ENCODE measurements around the gene MAEL.

The MAEL gene

DNA sequence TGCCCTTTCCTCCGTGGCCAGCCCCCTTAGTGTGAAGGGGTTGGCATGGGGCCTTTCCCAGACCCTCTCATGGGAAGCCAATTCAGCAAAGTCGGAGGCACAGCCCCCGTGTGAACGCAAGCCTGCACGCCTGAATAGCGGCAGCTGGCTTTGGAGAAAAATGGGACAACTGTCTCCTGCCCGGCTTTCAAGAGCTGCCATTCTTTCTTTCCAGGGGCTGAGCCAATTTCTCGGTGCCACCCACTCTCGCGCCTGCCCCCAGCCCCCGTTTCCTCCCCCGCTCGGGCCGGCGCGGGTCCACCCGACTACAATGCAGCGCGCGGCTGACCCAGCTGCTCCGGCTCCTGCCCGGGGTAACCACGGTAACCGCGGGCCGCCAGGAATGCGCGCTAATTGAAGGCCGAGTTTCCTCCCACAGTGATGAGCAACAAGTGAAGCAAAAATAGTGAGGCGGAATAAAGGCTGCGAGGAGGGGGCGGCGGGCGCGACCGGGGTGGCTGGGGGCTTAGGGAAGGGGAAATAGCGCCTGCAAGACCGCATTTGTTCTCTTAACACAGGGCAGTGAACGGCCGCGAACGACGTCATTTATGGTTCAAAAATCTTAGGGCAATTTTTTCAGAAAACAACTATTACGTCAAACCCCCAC lies 41.6 kb upstream of the MAEL start:
- no peak overlapping the region for H2AFZ ChIP-seq (ENCODE audit: low read length)
- H3K9ac ChIP-seq (ENCODE audit: low read depth, low read length, poor library complexity, severe bottlenecking) = no peak overlapping the region

DNA sequence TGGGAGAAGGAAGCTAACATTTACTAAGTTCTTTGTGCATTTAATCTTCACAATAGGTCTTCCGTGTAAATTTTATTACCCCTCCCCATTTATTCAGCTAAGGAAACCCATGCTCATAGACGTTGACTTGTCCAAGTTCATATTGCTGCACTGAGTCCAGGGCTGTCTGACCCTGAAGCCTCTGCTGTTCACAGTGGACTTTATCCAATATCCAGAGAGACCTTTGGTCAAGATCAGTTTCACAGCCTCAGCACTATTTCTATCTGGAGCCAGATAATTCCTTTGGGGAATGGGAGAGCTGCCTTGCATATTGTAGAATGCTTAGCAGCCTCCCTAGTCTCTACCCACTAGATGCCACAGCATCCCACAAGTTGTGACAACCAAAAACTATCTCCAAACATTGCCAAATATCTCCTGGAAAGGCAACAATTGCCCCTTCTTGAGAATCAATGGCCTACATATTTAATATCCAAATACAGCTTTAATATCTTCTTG lies 40.2 kb upstream of the MAEL start:
- no peak overlapping the region for H3K4me3 ChIP-seq (ENCODE audit: low read length, poor library complexity, severe bottlenecking)
- H3K9me2 ChIP-seq (replicated peaks; ENCODE audit: low read depth, low read length) = no peaks in the 10 kb centered on the region
- no peaks in the 10 kb centered on the region for H3K27me3 ChIP-seq (ENCODE audit: insufficient read depth, low read length, poor library complexity, severe bottlenecking)
- H3K79me2 ChIP-seq (ENCODE audit: insufficient read depth, low read length) = no peaks in the 10 kb centered on the region
- H2AFZ ChIP-seq (ENCODE audit: low read length) = no peak overlapping the region
- H4K20me1 ChIP-seq (ENCODE audit: insufficient read depth, low read length, poor library complexity, severe bottlenecking) = no peaks in the 10 kb centered on the region
- no peak overlapping the region for H3K9ac ChIP-seq (ENCODE audit: low read depth, low read length, poor library complexity, severe bottlenecking)
- H3F3A ChIP-seq (ENCODE audit: low read depth) = peaks cover 9% of the 10 kb centered on the region; the same call in 1 of the 2 replicates
- H3K4me1 ChIP-seq (ENCODE audit: insufficient read depth, low read length, poor library complexity, severe bottlenecking) = peaks cover 20% of the 10 kb centered on the region
- no peaks in the 10 kb centered on the region for H3K9me3 ChIP-seq (ENCODE audit: insufficient read depth, low read depth, low read length)
- H3K36me3 ChIP-seq (ENCODE audit: insufficient read depth, low read length) = no peaks in the 10 kb centered on the region
- TF ChIP-seq, protein P1, sequence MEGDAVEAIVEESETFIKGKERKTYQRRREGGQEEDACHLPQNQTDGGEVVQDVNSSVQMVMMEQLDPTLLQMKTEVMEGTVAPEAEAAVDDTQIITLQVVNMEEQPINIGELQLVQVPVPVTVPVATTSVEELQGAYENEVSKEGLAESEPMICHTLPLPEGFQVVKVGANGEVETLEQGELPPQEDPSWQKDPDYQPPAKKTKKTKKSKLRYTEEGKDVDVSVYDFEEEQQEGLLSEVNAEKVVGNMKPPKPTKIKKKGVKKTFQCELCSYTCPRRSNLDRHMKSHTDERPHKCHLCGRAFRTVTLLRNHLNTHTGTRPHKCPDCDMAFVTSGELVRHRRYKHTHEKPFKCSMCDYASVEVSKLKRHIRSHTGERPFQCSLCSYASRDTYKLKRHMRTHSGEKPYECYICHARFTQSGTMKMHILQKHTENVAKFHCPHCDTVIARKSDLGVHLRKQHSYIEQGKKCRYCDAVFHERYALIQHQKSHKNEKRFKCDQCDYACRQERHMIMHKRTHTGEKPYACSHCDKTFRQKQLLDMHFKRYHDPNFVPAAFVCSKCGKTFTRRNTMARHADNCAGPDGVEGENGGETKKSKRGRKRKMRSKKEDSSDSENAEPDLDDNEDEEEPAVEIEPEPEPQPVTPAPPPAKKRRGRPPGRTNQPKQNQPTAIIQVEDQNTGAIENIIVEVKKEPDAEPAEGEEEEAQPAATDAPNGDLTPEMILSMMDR (conservative IDR thresholded peaks at IDR 0.05; ENCODE audit: low read length) = no peak
- TF ChIP-seq EZH2phosphoT487 (IDR thresholded peaks at IDR 0.05; ENCODE audit: borderline replicate concordance) = no peak
- H3K4me2 ChIP-seq (ENCODE audit: low read depth, low read length, poor library complexity, severe bottlenecking) = no peak overlapping the region

More for the DNA sequence above, 41.6 kb upstream of the MAEL start:
- no peaks in the 10 kb centered on the region for H4K20me1 ChIP-seq (ENCODE audit: insufficient read depth, low read length, poor library complexity, severe bottlenecking)
- H3K4me1 ChIP-seq (ENCODE audit: insufficient read depth, low read length, poor library complexity, severe bottlenecking) = peaks cover 32% of the 10 kb centered on the region
- peaks cover 12% of the 10 kb centered on the region; the same call in 1 of the 2 replicates for H3F3A ChIP-seq (ENCODE audit: low read depth)
- no peaks in the 10 kb centered on the region for H3K36me3 ChIP-seq (ENCODE audit: insufficient read depth, low read length)
- H3K4me3 ChIP-seq (ENCODE audit: low read length, poor library complexity, severe bottlenecking) = no peak overlapping the region
- no peaks in the 10 kb centered on the region for H3K27me3 ChIP-seq (ENCODE audit: insufficient read depth, low read length, poor library complexity, severe bottlenecking)
- no peaks in the 10 kb centered on the region for H3K9me3 ChIP-seq (ENCODE audit: insufficient read depth, low read depth, low read length)
- H3K9me2 ChIP-seq (replicated peaks; ENCODE audit: low read depth, low read length) = no peaks in the 10 kb centered on the region
- H3K4me2 ChIP-seq (ENCODE audit: low read depth, low read length, poor library complexity, severe bottlenecking) = no peak overlapping the region
- no peaks in the 10 kb centered on the region for H3K79me2 ChIP-seq (ENCODE audit: insufficient read depth, low read length)
- TF ChIP-seq, protein P1 (conservative IDR thresholded peaks at IDR 0.05; ENCODE audit: low read length) = no peak
- no peak for TF ChIP-seq EZH2phosphoT487 (IDR thresholded peaks at IDR 0.05; ENCODE audit: borderline replicate concordance)

DNA sequence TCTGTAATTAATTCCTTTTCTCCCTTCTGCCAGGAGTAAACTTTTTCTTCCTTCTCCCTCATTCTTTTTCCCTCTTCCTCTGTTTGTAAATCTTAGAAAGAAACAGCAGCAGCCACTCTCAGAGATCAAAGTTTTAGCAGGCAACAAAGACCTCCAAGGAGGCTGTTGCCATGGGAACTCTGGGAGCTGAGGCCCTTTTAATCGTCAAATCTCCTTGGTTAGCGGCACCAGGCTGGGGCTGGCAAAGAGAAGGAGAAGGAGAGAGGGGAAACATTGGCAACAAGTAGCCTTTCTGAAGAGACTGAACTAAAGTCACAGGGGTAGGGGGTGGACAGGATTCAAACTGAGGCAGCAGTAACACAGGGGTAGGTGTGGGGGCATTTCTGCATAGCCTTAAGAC lies 38.9 kb upstream of the MAEL start:
- TF ChIP-seq, protein P1 (conservative IDR thresholded peaks at IDR 0.05; ENCODE audit: low read length) = no peak
- no peak for TF ChIP-seq EZH2phosphoT487 (IDR thresholded peaks at IDR 0.05; ENCODE audit: borderline replicate concordance)
- H3K36me3 ChIP-seq (ENCODE audit: insufficient read depth, low read length) = no peaks in the 10 kb centered on the region
- H4K20me1 ChIP-seq (ENCODE audit: insufficient read depth, low read length, poor library complexity, severe bottlenecking) = no peaks in the 10 kb centered on the region
- H2AFZ ChIP-seq (ENCODE audit: low read length) = no peak overlapping the region
- no peaks in the 10 kb centered on the region for H3K27me3 ChIP-seq (ENCODE audit: insufficient read depth, low read length, poor library complexity, severe bottlenecking)
- H3F3A ChIP-seq (ENCODE audit: low read depth) = no peaks in the 10 kb centered on the region
- H3K9ac ChIP-seq (ENCODE audit: low read depth, low read length, poor library complexity, severe bottlenecking) = no peak overlapping the region
- H3K4me3 ChIP-seq (ENCODE audit: low read length, poor library complexity, severe bottlenecking) = no peak overlapping the region
- H3K4me2 ChIP-seq (ENCODE audit: low read depth, low read length, poor library complexity, severe bottlenecking) = no peak overlapping the region
- peaks cover 9% of the 10 kb centered on the region for H3K4me1 ChIP-seq (ENCODE audit: insufficient read depth, low read length, poor library complexity, severe bottlenecking)
- H3K79me2 ChIP-seq (ENCODE audit: insufficient read depth, low read length) = no peaks in the 10 kb centered on the region
- H3K9me3 ChIP-seq (ENCODE audit: insufficient read depth, low read depth, low read length) = no peaks in the 10 kb centered on the region
- H3K9me2 ChIP-seq (replicated peaks; ENCODE audit: low read depth, low read length) = no peaks in the 10 kb centered on the region

All from Loucy (cell line).